HepG2 (cell line): ENCODE results near the gene MIEF2. TPM values are rescaled to one million over a fixed set of nuclear protein-coding genes. Genes with fewer than 3 reads are reported as not detected.
A peak's percentile ranks its signal among the peaks of the same experiment; 100 is the strongest.

Experiments
- AHDC1 ChIP-seq: sonication (generic); formaldehyde crosslinking; IDR thresholded peaks from 2 replicates; pipeline ENCODE4 v1.5.1; 2020; ENCODE audit warnings: mild to moderate bottlenecking, missing genetic modification reagents, borderline replicate concordance
- DR1 ChIP-seq: sonication (generic); formaldehyde crosslinking; IDR thresholded peaks from 2 replicates; pipeline ENCODE4 v1.8.0; 2021; ENCODE audit warnings: mild to moderate bottlenecking, missing genetic modification reagents, inconsistent platforms
- FOXO4 ChIP-seq: sonication (generic); formaldehyde crosslinking; conservative IDR thresholded peaks from 2 replicates; pipeline ENCODE4 v1.8.1; 2023; ENCODE audit warnings: missing genetic modification reagents
- GATAD2A ChIP-seq: IDR thresholded peaks from 2 replicates; pipeline ENCODE4 v1.6.1; 2016
- KLF16 ChIP-seq, 2 experiments: sonication (generic) in 1 of 2; formaldehyde crosslinking in 1 of 2; IDR thresholded peaks; 2 replicates each; pipeline versions ENCODE4 v1.6.1 to v1.8.0; 2016 to 2023; ENCODE audit warnings: missing genetic modification reagents in 2 of 2, missing compliant biosample characterization in 1 of 2
- KMT2B ChIP-seq: IDR thresholded peaks from 2 replicates; pipeline ENCODE4 v1.6.1; 2016; ENCODE audit warnings: missing genetic modification reagents, missing compliant biosample characterization
- MXD1 ChIP-seq: sonication (generic); formaldehyde crosslinking; IDR thresholded peaks from 2 replicates; pipeline ENCODE4 v1.4.0; 2020; ENCODE audit warnings: mild to moderate bottlenecking, missing genetic modification reagents
- MYC ChIP-seq: sonication (generic); formaldehyde crosslinking; IDR thresholded peaks from 2 replicates; pipeline ENCODE4 v1.9.0; 2021; ENCODE audit warnings: missing genetic modification reagents, borderline replicate concordance
- ONECUT2 ChIP-seq: sonication (generic); formaldehyde crosslinking; IDR thresholded peaks from 2 replicates; pipeline ENCODE4 v1.4.0; 2020; ENCODE audit warnings: missing genetic modification reagents
- RBFOX2 ChIP-seq: fragments of 200-400 bp; formaldehyde crosslinking; IDR thresholded peaks from 2 replicates; pipeline ENCODE4 v1.6.1; 2017; ENCODE audit warnings: low read depth, mild to moderate bottlenecking, low read length
- TAF1 ChIP-seq: sonication (generic); formaldehyde crosslinking; IDR thresholded peaks from 2 replicates; pipeline ENCODE4 v1.4.0; 2020; ENCODE audit warnings: missing genetic modification reagents
- ZNF10 ChIP-seq: sonication (generic); formaldehyde crosslinking; IDR thresholded peaks from 2 replicates; pipeline ENCODE4 v1.4.0; 2020; ENCODE audit warnings: mild to moderate bottlenecking, low read depth, missing genetic modification reagents, borderline replicate concordance
- ZNF574 ChIP-seq: sonication (generic); formaldehyde crosslinking; IDR thresholded peaks from 2 replicates; pipeline ENCODE4 v1.4.0; 2020; ENCODE audit warnings: missing genetic modification reagents
- ZNF766 ChIP-seq: sonication (generic); formaldehyde crosslinking; IDR thresholded peaks from 2 replicates; pipeline ENCODE4 v1.5.0; 2020; ENCODE audit warnings: missing genetic modification reagents, borderline replicate concordance
- ZNF891 ChIP-seq: sonication (generic); formaldehyde crosslinking; IDR thresholded peaks from 2 replicates; pipeline ENCODE4 v1.5.0; 2020; ENCODE audit warnings: mild to moderate bottlenecking, missing genetic modification reagents
- polyA plus RNA-seq, 8 experiments: library from polyadenylated mRNA; depleted of rRNA in 3 of 8; stranded (reverse) in 7 of 8; unstranded in 1 of 8; fragments of >200 nt; fragmentation: Illumina TruSeq in 4 of 8; extraction: Trizol in 4 of 8; gene quantifications; 2 replicates each; pipeline versions ENCODE4 v1.2.1 to v1.2.3, GENCODE V29; 2011 to 2016; ENCODE audit warnings: low read depth in 4 of 8, missing spikeins in 1 of 8, mixed read lengths in 1 of 8; ENCODE audit not compliant: insufficient read depth in 1 of 8
- total RNA-seq, 5 experiments: library from RNA; depleted of rRNA; stranded (reverse); fragments of >200 nt; fragmentation: Illumina TruSeq; extraction: Trizol; gene quantifications; 2 replicates each; pipeline ENCODE4 v1.2.3, GENCODE V29; 2016; ENCODE audit warnings: low read depth in 1 of 5
- TF ChIP-seq, protein P1 (sequence below), 2 experiments: sonication (generic) in 1 of 2; formaldehyde crosslinking in 1 of 2; IDR thresholded peaks; 2 replicates each; pipeline versions ENCODE4 v1.4.0 to v1.6.1; 2018 to 2020; ENCODE audit warnings: missing genetic modification reagents in 2 of 2, borderline replicate concordance in 1 of 2, low read depth in 1 of 2, mild to moderate bottlenecking in 1 of 2, missing biosample characterization in 1 of 2

The MIEF2 gene
- total and polyA plus RNA-seq, 2 of the 13 experiments (the other 11 are each of a cell fraction or from before 2014, with no cell fraction given): 6.0 to 8.0 TPM

DNA sequence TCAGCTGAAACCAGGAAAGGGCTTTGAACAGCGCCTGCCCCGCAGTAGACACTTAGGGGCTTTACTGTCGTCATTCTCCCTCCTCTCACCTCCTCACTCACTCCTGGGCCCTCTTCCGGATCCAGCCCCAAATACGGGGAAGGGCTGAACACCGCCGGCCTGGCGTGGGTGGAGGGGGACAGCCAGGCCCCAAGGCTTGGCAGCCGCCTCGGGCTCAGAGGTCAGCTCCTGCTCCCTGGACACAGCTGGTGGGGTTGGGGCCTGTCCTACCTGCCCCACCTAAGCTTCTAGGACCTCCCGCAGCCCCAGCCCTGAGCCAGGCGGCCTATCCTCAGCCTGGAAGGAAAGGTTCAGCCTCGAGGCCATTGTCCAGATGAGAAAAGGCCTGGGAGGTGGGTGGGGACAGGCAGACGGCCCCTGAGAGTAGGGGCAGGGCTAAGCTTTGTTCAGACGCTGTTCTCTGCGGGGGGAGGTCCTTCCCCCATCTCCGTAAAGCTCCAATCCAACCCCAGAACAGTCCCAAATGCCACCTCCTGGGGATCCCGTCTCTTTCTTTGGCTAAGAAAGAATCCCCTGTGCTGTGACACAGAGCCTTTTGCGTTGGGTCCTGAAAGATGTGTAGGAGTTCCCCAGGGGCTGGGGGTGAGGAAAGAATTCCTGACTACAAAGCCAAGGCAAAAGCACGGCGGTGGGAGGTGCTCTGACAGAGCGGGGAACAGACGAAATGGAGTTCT, 35.9 kb upstream of the MIEF2 start (continued):
- peak; percentile 31; the same call in 1 of the 2 replicates for TF ChIP-seq MXD1 (CRISPR knock-in tag)
- peak; percentile 48; the same call in 1 of the 2 replicates for TF ChIP-seq RBFOX2
- TF ChIP-seq ZNF891 (CRISPR knock-in tag): peak; percentile 36; the same call in 1 of the 2 replicates
- no peak; the same call in 1 of the 2 replicates for TF ChIP-seq AHDC1 (CRISPR knock-in tag)
- no peak for TF ChIP-seq ZNF10 (CRISPR knock-in tag)
- peak; percentile 21; the same call in 1 of the 2 replicates for TF ChIP-seq KMT2B (CRISPR knock-in tag)
- peak; percentile 71; the same call in 1 of the 2 replicates for TF ChIP-seq MYC (CRISPR knock-in tag)
- no peak for TF ChIP-seq ZNF766 (CRISPR knock-in tag)
- peak; percentile 15; the same call in 1 of the 2 replicates for TF ChIP-seq DR1 (CRISPR knock-in tag)
- peak in 1 of 2 experiments; percentile 37; a peak in 1 of 4 replicates for TF ChIP-seq KLF16 (CRISPR knock-in tag; IDR thresholded peaks at IDR 0.05)
- TF ChIP-seq ZNF574 (CRISPR knock-in tag): peak; percentile 45; the same call in 1 of the 2 replicates
- peak; percentile 63 for TF ChIP-seq TAF1
- no peak for TF ChIP-seq ONECUT2
- no peak for TF ChIP-seq FOXO4 (CRISPR knock-in tag)
- TF ChIP-seq, protein P1, sequence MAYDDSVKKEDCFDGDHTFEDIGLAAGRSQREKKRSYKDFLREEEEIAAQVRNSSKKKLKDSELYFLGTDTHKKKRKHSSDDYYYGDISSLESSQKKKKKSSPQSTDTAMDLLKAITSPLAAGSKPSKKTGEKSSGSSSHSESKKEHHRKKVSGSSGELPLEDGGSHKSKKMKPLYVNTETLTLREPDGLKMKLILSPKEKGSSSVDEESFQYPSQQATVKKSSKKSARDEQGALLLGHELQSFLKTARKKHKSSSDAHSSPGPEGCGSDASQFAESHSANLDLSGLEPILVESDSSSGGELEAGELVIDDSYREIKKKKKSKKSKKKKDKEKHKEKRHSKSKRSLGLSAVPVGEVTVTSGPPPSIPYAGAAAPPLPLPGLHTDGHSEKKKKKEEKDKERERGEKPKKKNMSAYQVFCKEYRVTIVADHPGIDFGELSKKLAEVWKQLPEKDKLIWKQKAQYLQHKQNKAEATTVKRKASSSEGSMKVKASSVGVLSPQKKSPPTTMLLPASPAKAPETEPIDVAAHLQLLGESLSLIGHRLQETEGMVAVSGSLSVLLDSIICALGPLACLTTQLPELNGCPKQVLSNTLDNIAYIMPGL (CRISPR knock-in tag; IDR thresholded peaks at IDR 0.05; ENCODE audit: borderline replicate concordance in 1 of 2, low read depth in 1 of 2): peak; percentile 18 to 59; a peak in 1 of 4 replicates
- TF ChIP-seq GATAD2A (CRISPR knock-in tag): peak; percentile 32; the same call in 1 of the 2 replicates
